ENCODE results near the gene ZBTB7C.

Gene ZBTB7C

GRCh38 chr18:48053881-48054816, 355.0 kb downstream of the ZBTB7C start:
- Histone ChIP-seq H3K9ac (ENCODE audit: insufficient read length, low read depth) (peak overlapping the region; percentile 10), H3K27me3 (ENCODE audit: insufficient read depth, insufficient read length) (no peaks in the 10 kb centered on the region), H3K4me1 (ENCODE audit: insufficient read depth, insufficient read length) (peaks cover 8% of the 10 kb centered on the region), H3K9me3 (ENCODE audit: insufficient read depth, low read length) (no peaks in the 10 kb centered on the region), H3K4me3 (ENCODE audit: insufficient read length, low read depth) (no peak overlapping the region), H3K36me3 (ENCODE audit: insufficient read depth, insufficient read length, low read length) (no peaks in the 10 kb centered on the region)
- no peak for TF ChIP-seq ZNF274 (IDR thresholded peaks at IDR 0.05; ENCODE audit: low read depth, low read length)
- TF ChIP-seq YY1 (IDR thresholded peaks at IDR 0.05; ENCODE audit: insufficient read depth, insufficient read length) = no peak
- no peak for TF ChIP-seq SUZ12 (IDR thresholded peaks at IDR 0.05; ENCODE audit: extremely low read depth, insufficient read depth, insufficient read length)
- no peak for DNase-seq (ENCODE audit: low read depth, low spot score)

- DNase-seq (ENCODE audit: low read depth, low spot score) = no peak
- H3K4me3 ChIP-seq (ENCODE audit: insufficient read length, low read depth) = no peak overlapping the region
- H3K4me1 ChIP-seq (ENCODE audit: insufficient read depth, insufficient read length) = peaks cover 8% of the 10 kb centered on the region
- no peaks in the 10 kb centered on the region for H3K27me3 ChIP-seq (ENCODE audit: insufficient read depth, insufficient read length)
- no peak overlapping the region for H3K9ac ChIP-seq (ENCODE audit: insufficient read length, low read depth)
- no peak for TF ChIP-seq YY1 (IDR thresholded peaks at IDR 0.05; ENCODE audit: insufficient read depth, insufficient read length)
- H3K9me3 ChIP-seq (ENCODE audit: insufficient read depth, low read length) = no peaks in the 10 kb centered on the region
- H3K36me3 ChIP-seq (ENCODE audit: insufficient read depth, insufficient read length, low read length) = no peaks in the 10 kb centered on the region
Observed at GRCh38 chr18:48052842-48053241, 356.3 kb downstream of the ZBTB7C start.

- DNase-seq (ENCODE audit: low read depth, low spot score) = no peak
- Histone ChIP-seq H3K4me3 (ENCODE audit: insufficient read length, low read depth) (no peak overlapping the region), H3K9me3 (ENCODE audit: insufficient read depth, low read length) (no peaks in the 10 kb centered on the region), H3K36me3 (ENCODE audit: insufficient read depth, insufficient read length, low read length) (no peaks in the 10 kb centered on the region), H3K9ac (ENCODE audit: insufficient read length, low read depth) (no peak overlapping the region), H3K4me1 (ENCODE audit: insufficient read depth, insufficient read length) (peaks cover 8% of the 10 kb centered on the region), H3K27me3 (ENCODE audit: insufficient read depth, insufficient read length) (no peaks in the 10 kb centered on the region)
- TF ChIP-seq YY1 (IDR thresholded peaks at IDR 0.05; ENCODE audit: insufficient read depth, insufficient read length) (no peak), SUZ12 (IDR thresholded peaks at IDR 0.05; ENCODE audit: extremely low read depth, insufficient read depth, insufficient read length) (no peak), ZNF274 (IDR thresholded peaks at IDR 0.05; ENCODE audit: low read depth, low read length) (no peak)
Observed at GRCh38 chr18:48051945-48052840, 357.0 kb downstream of the ZBTB7C start.

- no peak overlapping the region for H3K4me3 ChIP-seq (ENCODE audit: insufficient read length, low read depth)
- DNase-seq (ENCODE audit: low read depth, low spot score) = no peak
- TF ChIP-seq SUZ12 (IDR thresholded peaks at IDR 0.05; ENCODE audit: extremely low read depth, insufficient read depth, insufficient read length) (no peak), ZNF274 (IDR thresholded peaks at IDR 0.05; ENCODE audit: low read depth, low read length) (no peak), YY1 (IDR thresholded peaks at IDR 0.05; ENCODE audit: insufficient read depth, insufficient read length) (no peak)
Observed at GRCh38 chr18:48050176-48050575, 359.0 kb downstream of the ZBTB7C start.

GRCh38 chr18:48049757-48050156, 359.4 kb downstream of the ZBTB7C start:
- no peaks in the 10 kb centered on the region for H3K9me3 ChIP-seq (ENCODE audit: insufficient read depth, low read length)
- no peaks in the 10 kb centered on the region for H3K27me3 ChIP-seq (ENCODE audit: insufficient read depth, insufficient read length)
- no peak overlapping the region for H3K4me3 ChIP-seq (ENCODE audit: insufficient read length, low read depth)
- TF ChIP-seq YY1 (IDR thresholded peaks at IDR 0.05; ENCODE audit: insufficient read depth, insufficient read length) (no peak), ZNF274 (IDR thresholded peaks at IDR 0.05; ENCODE audit: low read depth, low read length) (no peak), SUZ12 (IDR thresholded peaks at IDR 0.05; ENCODE audit: extremely low read depth, insufficient read depth, insufficient read length) (no peak)
- no peaks in the 10 kb centered on the region for H3K36me3 ChIP-seq (ENCODE audit: insufficient read depth, insufficient read length, low read length)
- H3K9ac ChIP-seq (ENCODE audit: insufficient read length, low read depth) = no peak overlapping the region
- no peak for DNase-seq (ENCODE audit: low read depth, low spot score)
- peaks cover 8% of the 10 kb centered on the region for H3K4me1 ChIP-seq (ENCODE audit: insufficient read depth, insufficient read length)

More at GRCh38 chr18:48050176-48050575, 359.0 kb downstream of the ZBTB7C start:
- no peaks in the 10 kb centered on the region for H3K27me3 ChIP-seq (ENCODE audit: insufficient read depth, insufficient read length)
- no peaks in the 10 kb centered on the region for H3K9me3 ChIP-seq (ENCODE audit: insufficient read depth, low read length)
- peaks cover 8% of the 10 kb centered on the region for H3K4me1 ChIP-seq (ENCODE audit: insufficient read depth, insufficient read length)
- no peak overlapping the region for H3K9ac ChIP-seq (ENCODE audit: insufficient read length, low read depth)
- no peaks in the 10 kb centered on the region for H3K36me3 ChIP-seq (ENCODE audit: insufficient read depth, insufficient read length, low read length)

GRCh38 chr18:48048251-48048650, 360.9 kb downstream of the ZBTB7C start:
- H3K9ac ChIP-seq (ENCODE audit: insufficient read length, low read depth) = no peak overlapping the region
- TF ChIP-seq ZNF274 (IDR thresholded peaks at IDR 0.05; ENCODE audit: low read depth, low read length) (no peak), YY1 (IDR thresholded peaks at IDR 0.05; ENCODE audit: insufficient read depth, insufficient read length) (no peak), SUZ12 (IDR thresholded peaks at IDR 0.05; ENCODE audit: extremely low read depth, insufficient read depth, insufficient read length) (no peak)
- DNase-seq (ENCODE audit: low read depth, low spot score) = no peak
- no peaks in the 10 kb centered on the region for H3K9me3 ChIP-seq (ENCODE audit: insufficient read depth, low read length)
- H3K4me1 ChIP-seq (ENCODE audit: insufficient read depth, insufficient read length) = no peaks in the 10 kb centered on the region
- no peaks in the 10 kb centered on the region for H3K36me3 ChIP-seq (ENCODE audit: insufficient read depth, insufficient read length, low read length)
- no peak overlapping the region for H3K4me3 ChIP-seq (ENCODE audit: insufficient read length, low read depth)
- no peaks in the 10 kb centered on the region for H3K27me3 ChIP-seq (ENCODE audit: insufficient read depth, insufficient read length)

- Histone ChIP-seq H3K4me1 (ENCODE audit: insufficient read depth, insufficient read length) (no peaks in the 10 kb centered on the region), H3K4me3 (ENCODE audit: insufficient read length, low read depth) (no peak overlapping the region), H3K27me3 (ENCODE audit: insufficient read depth, insufficient read length) (no peaks in the 10 kb centered on the region), H3K9me3 (ENCODE audit: insufficient read depth, low read length) (no peaks in the 10 kb centered on the region), H3K9ac (ENCODE audit: insufficient read length, low read depth) (no peak overlapping the region), H3K36me3 (ENCODE audit: insufficient read depth, insufficient read length, low read length) (no peaks in the 10 kb centered on the region)
- no peak for TF ChIP-seq SUZ12 (IDR thresholded peaks at IDR 0.05; ENCODE audit: extremely low read depth, insufficient read depth, insufficient read length)
- no peak for TF ChIP-seq ZNF274 (IDR thresholded peaks at IDR 0.05; ENCODE audit: low read depth, low read length)
- TF ChIP-seq YY1 (IDR thresholded peaks at IDR 0.05; ENCODE audit: insufficient read depth, insufficient read length) = no peak
- DNase-seq (ENCODE audit: low read depth, low spot score) = no peak
Observed at GRCh38 chr18:48046843-48047242, 362.3 kb downstream of the ZBTB7C start.

All from NT2/D1 (cell line).